BLaER1 treated with 17β-estradiol and CSF1 and Interleukin-3, amounts not matched to agents 10 nM and 100 nM (cell line): ENCODE data around the gene CLUH.

Experiments
- H3K27ac ChIP-seq, 11 experiments: shearing (Covaris generic); formaldehyde crosslinking; 2 replicates each; pipeline ENCODE4 v1.8.1; 2022
- H3K27me3 ChIP-seq, 11 experiments: shearing (Covaris generic); formaldehyde crosslinking; 2 replicates each; pipeline ENCODE4 v1.8.1; 2022
- H3K36me3 ChIP-seq, 11 experiments: shearing (Covaris generic); formaldehyde crosslinking; 2 replicates each; pipeline ENCODE4 v1.8.1; 2022
- H3K4me1 ChIP-seq, 10 experiments: shearing (Covaris generic); formaldehyde crosslinking; 2 replicates each; pipeline ENCODE4 v1.8.1; 2022
- H3K4me2 ChIP-seq, 11 experiments: shearing (Covaris generic); formaldehyde crosslinking; 2 replicates each; pipeline ENCODE4 v1.8.1; 2022
- H3K4me3 ChIP-seq, 10 experiments: shearing (Covaris generic); formaldehyde crosslinking; 2 replicates each; pipeline ENCODE4 v1.8.1; 2022
- H3K9ac ChIP-seq, 11 experiments: shearing (Covaris generic); formaldehyde crosslinking; 2 replicates each; pipeline ENCODE4 v1.8.1; 2022
- H3K9me3 ChIP-seq, 11 experiments: shearing (Covaris generic); formaldehyde crosslinking; replicated peaks in 1 of 11; 2 replicates each; pipeline ENCODE4 v1.8.1; 2022
- H4K20me1 ChIP-seq, 11 experiments: shearing (Covaris generic); formaldehyde crosslinking; 2 replicates each; pipeline ENCODE4 v1.8.1; 2022
- Cebpa-rat ChIP-seq, 11 experiments: shearing (Covaris generic); IDR thresholded peaks; 2 replicates each; pipeline ENCODE4 v1.8.1; 2022

The CLUH gene

GRCh38 chr17:2723997-2724783 is 12.6 kb upstream of the CLUH start:
- TF ChIP-seq Cebpa-rat (IDR thresholded peaks at IDR 0.05) = no peak
- no peak overlapping the region for H3K27ac ChIP-seq
- peak overlapping the region; percentile 34 to 73 (median 51) for H3K4me2 ChIP-seq
- H3K36me3 ChIP-seq = no peaks in the 10 kb centered on the region; a peak in 1 of 22 replicates
- H4K20me1 ChIP-seq = peaks cover 0 to 24% (median 0%) of the 10 kb centered on the region in 11 experiments; a peak in 4 of 22 replicates
- H3K4me3 ChIP-seq = peak overlapping the region in 5 of 10 experiments; percentile 21 to 49 (median 33); a peak in 7 of 20 replicates
- peaks cover 39 to 66% (median 61%) of the 10 kb centered on the region in 11 experiments for H3K27me3 ChIP-seq
- H3K4me1 ChIP-seq = peaks cover 9 to 17% (median 15%) of the 10 kb centered on the region in 10 experiments; a peak in 14 of 20 replicates
- no peaks in the 10 kb centered on the region for H3K9me3 ChIP-seq
- H3K9ac ChIP-seq = no peak overlapping the region

GRCh38 chr17:2723505-2723996 is 12.0 kb upstream of the CLUH start:
- Histone ChIP-seq H3K9ac (no peak overlapping the region), H3K4me1 (peaks cover 6 to 17% (median 12%) of the 10 kb centered on the region in 10 experiments; a peak in 14 of 20 replicates), H3K36me3 (no peaks in the 10 kb centered on the region; a peak in 1 of 22 replicates), H3K27ac (no peak overlapping the region), H4K20me1 (peaks cover 0 to 24% (median 0%) of the 10 kb centered on the region in 11 experiments; a peak in 4 of 22 replicates), H3K4me2 (no peak overlapping the region), H3K4me3 (no peak overlapping the region), H3K9me3 (no peaks in the 10 kb centered on the region), H3K27me3 (peaks cover 39 to 66% (median 61%) of the 10 kb centered on the region in 11 experiments)
- TF ChIP-seq Cebpa-rat (IDR thresholded peaks at IDR 0.05) = no peak

- Histone ChIP-seq H3K4me1 (peaks cover 4 to 20% (median 11%) of the 10 kb centered on the region in 10 experiments; a peak in 12 of 20 replicates), H3K9ac (no peak overlapping the region), H3K36me3 (no peaks in the 10 kb centered on the region; a peak in 1 of 22 replicates), H3K4me3 (no peak overlapping the region), H3K27me3 (peaks cover 39 to 66% (median 61%) of the 10 kb centered on the region in 11 experiments), H3K4me2 (no peak overlapping the region), H3K9me3 (no peaks in the 10 kb centered on the region), H3K27ac (no peak overlapping the region), H4K20me1 (peaks cover 0 to 24% (median 0%) of the 10 kb centered on the region in 11 experiments; a peak in 4 of 22 replicates)
- TF ChIP-seq Cebpa-rat (IDR thresholded peaks at IDR 0.05) = no peak
Measured at GRCh38 chr17:2722611-2723010, 11.0 kb upstream of the CLUH start.

- peaks cover 39 to 57% (median 54%) of the 10 kb centered on the region in 11 experiments for H3K27me3 ChIP-seq
- no peak overlapping the region for H3K4me2 ChIP-seq
- no peak for TF ChIP-seq Cebpa-rat (IDR thresholded peaks at IDR 0.05)
- H3K9me3 ChIP-seq = no peaks in the 10 kb centered on the region
- no peaks in the 10 kb centered on the region; a peak in 1 of 22 replicates for H3K36me3 ChIP-seq
- H3K27ac ChIP-seq = no peak overlapping the region
- H4K20me1 ChIP-seq = peaks cover 0 to 24% (median 0%) of the 10 kb centered on the region in 11 experiments; a peak in 4 of 22 replicates
- H3K4me3 ChIP-seq = no peak overlapping the region
- peaks cover 14 to 30% (median 20%) of the 10 kb centered on the region in 10 experiments for H3K4me1 ChIP-seq
- H3K9ac ChIP-seq = no peak overlapping the region
Measured at GRCh38 chr17:2721603-2722002, 10.0 kb upstream of the CLUH start.

GRCh38 chr17:2719861-2720260 is 8.3 kb upstream of the CLUH start:
- H3K27me3 ChIP-seq = peaks cover 27 to 40% (median 37%) of the 10 kb centered on the region in 11 experiments
- peaks cover 0 to 21% (median 0%) of the 10 kb centered on the region in 11 experiments; a peak in 4 of 22 replicates for H4K20me1 ChIP-seq
- peaks cover 19 to 36% (median 24%) of the 10 kb centered on the region in 10 experiments for H3K4me1 ChIP-seq
- peak overlapping the region in 5 of 11 experiments; percentile 9 to 36 (median 14); a peak in 4 of 22 replicates for H3K4me2 ChIP-seq
- no peaks in the 10 kb centered on the region for H3K9me3 ChIP-seq
- TF ChIP-seq Cebpa-rat (IDR thresholded peaks at IDR 0.05) = no peak
- no peaks in the 10 kb centered on the region; a peak in 1 of 22 replicates for H3K36me3 ChIP-seq
- no peak overlapping the region for H3K27ac ChIP-seq
- H3K9ac ChIP-seq = no peak overlapping the region
- H3K4me3 ChIP-seq = no peak overlapping the region

GRCh38 chr17:2718150-2718938 is 6.8 kb upstream of the CLUH start:
- no peaks in the 10 kb centered on the region; a peak in 1 of 22 replicates for H3K36me3 ChIP-seq
- no peak overlapping the region for H3K27ac ChIP-seq
- H3K9ac ChIP-seq = no peak overlapping the region
- H3K27me3 ChIP-seq = peaks cover 13 to 24% (median 21%) of the 10 kb centered on the region in 11 experiments
- peak overlapping the region in 3 of 11 experiments; percentile 7 to 43 (median 10); a peak in 3 of 22 replicates for H3K4me2 ChIP-seq
- no peak for TF ChIP-seq Cebpa-rat (IDR thresholded peaks at IDR 0.05)
- H3K4me1 ChIP-seq = peaks cover 15 to 35% (median 23%) of the 10 kb centered on the region in 10 experiments
- H3K4me3 ChIP-seq = no peak overlapping the region
- H3K9me3 ChIP-seq = no peaks in the 10 kb centered on the region
- H4K20me1 ChIP-seq = peaks cover 0 to 12% (median 0%) of the 10 kb centered on the region in 11 experiments; a peak in 3 of 22 replicates

- Histone ChIP-seq H3K9me3 (no peaks in the 10 kb centered on the region), H3K36me3 (no peaks in the 10 kb centered on the region; a peak in 1 of 22 replicates), H3K27ac (no peak overlapping the region), H3K4me2 (peak overlapping the region; percentile 37 to 76 (median 64); a peak in 21 of 22 replicates), H3K27me3 (peaks cover 0 to 7% (median 4%) of the 10 kb centered on the region in 11 experiments; a peak in 13 of 22 replicates), H3K4me1 (peaks cover 27 to 49% (median 36%) of the 10 kb centered on the region in 10 experiments), H4K20me1 (no peaks in the 10 kb centered on the region), H3K9ac (peak overlapping the region in 1 of 11 experiments; percentile 28; a peak in 1 of 22 replicates), H3K4me3 (no peak overlapping the region)
- no peak for TF ChIP-seq Cebpa-rat (IDR thresholded peaks at IDR 0.05)
Measured at GRCh38 chr17:2716649-2717048, 5.1 kb upstream of the CLUH start.

GRCh38 chr17:2713881-2714280 is 2.3 kb upstream of the CLUH start:
- peaks cover 44 to 62% (median 48%) of the 10 kb centered on the region in 10 experiments for H3K4me1 ChIP-seq
- peak overlapping the region in 4 of 11 experiments; percentile 8 to 25 (median 23); a peak in 3 of 22 replicates for H3K4me2 ChIP-seq
- H3K9ac ChIP-seq = no peak overlapping the region
- H3K36me3 ChIP-seq = no peaks in the 10 kb centered on the region
- H3K27ac ChIP-seq = no peak overlapping the region
- H4K20me1 ChIP-seq = peaks cover 0 to 25% (median 23%) of the 10 kb centered on the region in 11 experiments; a peak in 19 of 22 replicates
- TF ChIP-seq Cebpa-rat (IDR thresholded peaks at IDR 0.05) = no peak
- H3K27me3 ChIP-seq = no peaks in the 10 kb centered on the region
- H3K9me3 ChIP-seq = no peaks in the 10 kb centered on the region
- H3K4me3 ChIP-seq = no peak overlapping the region
